Lower leg skin (tissue), 4 donors: ENCODE data around the gene NPIPB9. TPM values are rescaled to one million over a fixed set of nuclear protein-coding genes. Genes with fewer than 3 reads are reported as not detected.
A peak's percentile ranks its signal among the peaks of the same experiment; 100 is the strongest.
"Not testable (repeated sequence)": the region's sequence is repeated elsewhere in the genome, so short reads cannot be mapped to it uniquely, and the experiment has no call there.

Experiments used
- DNase-seq, 2 donors: peaks; one replicate each; pipeline ENCODE4 v3.0.0-alpha.2; 2019; ENCODE audit warnings: low spot score in 2 of 2
- H3K4me3 ChIP-seq: fragments of 200-600 bp; sonication (generic); 2 replicates; pipeline ENCODE4 v1.5.1; 2017; ENCODE audit warnings: mild to moderate bottlenecking, low read depth; ENCODE audit not compliant: poor library complexity, severe bottlenecking
- WGBS, 2 donors: methylation state at CpG; one replicate each; pipeline ENCODE4 v1.1.5; 2018; 5-methylcytosine and 5-hydroxymethylcytosine counted together
- intact Hi-C: fragments of 100-400 bp; cut with DNase I; formaldehyde crosslinking; loops from one replicate; pipeline ENCODE4 v1.15.0; 2023; ENCODE audit warnings: low total_unique reads
- total RNA-seq, 4 donors: library from RNA; depleted of rRNA; stranded (reverse); fragments of >200 nt; gene quantifications; one replicate each; pipeline ENCODE4 v1.1.0, GENCODE V29; 2016

NPIPB9 gene
- total RNA-seq = 1 to 10 TPM in 3 of 4 donors, under 1 TPM in 1; 0.93 to 4.6 (median 2.8) TPM

GRCh38 chr16:28751487-28751886, at the start of gene NPIPB9:
NPIPB9 (plus strand) TSS chr16:28751787.
- WGBS, 2 donors = no CpG with 5 or more reads among the region's 5 CpGs
- intact Hi-C loops, DNase-seq, H3K4me3 ChIP-seq: not testable (repeated sequence)

GRCh38 chr16:28704246-28704645, 47.3 kb upstream of the NPIPB9 start:
- intact Hi-C loops, H3K4me3 ChIP-seq, DNase-seq: not testable (repeated sequence)
- WGBS, 2 donors = no CpG with 5 or more reads among the region's 7 CpGs

GRCh38 chr16:28711220-28712083, 40.1 kb upstream of the NPIPB9 start, which contains the start of gene EIF3C:
EIF3C (plus strand) TSS chr16:28711464; CDS start chr16:28711687, 223 bp downstream.
- intact Hi-C loops, DNase-seq, H3K4me3 ChIP-seq: not testable (repeated sequence)
- no CpG with 5 or more reads among the region's 66 CpGs for WGBS, 2 donors

- intact Hi-C loops, H3K4me3 ChIP-seq, DNase-seq: not testable (repeated sequence)
- WGBS, 2 donors = 87 to 92% methylated on average over 11 to 12 of the region's 15 CpGs
These were observed 28.5 kb upstream of the NPIPB9 start for GRCh38 chr16:28722852-28723650.

- no CpG with 5 or more reads among the region's 5 CpGs for whole genome bisulfite sequencing, 2 donors
- H3K4me3 ChIP-seq, intact Hi-C loops, DNase-seq: not testable (repeated sequence)
These were observed 20.3 kb upstream of the NPIPB9 start for GRCh38 chr16:28731253-28731652.

- intact Hi-C loops, DNase-seq, H3K4me3 ChIP-seq: not testable (repeated sequence)
- 20% methylated on average over 1 of the region's 9 CpGs; no CpG with 5 or more reads in 1 of the 2 donors for WGBS, 2 donors
These were observed 19.0 kb upstream of the NPIPB9 start for GRCh38 chr16:28732455-28733124.

GRCh38 chr16:28739787-28740186, 11.8 kb upstream of the NPIPB9 start:
- intact Hi-C loops, DNase-seq, H3K4me3 ChIP-seq: not testable (repeated sequence)
- 32% methylated on average over 2 of the region's 9 CpGs; no CpG with 5 or more reads in 1 of the 2 donors for WGBS, 2 donors

- no CpG with 5 or more reads among the region's 27 CpGs for WGBS, 2 donors
These were observed 11.0 kb upstream of the NPIPB9 start for GRCh38 chr16:28740631-28741030.

GRCh38 chr16:28741295-28741694, 10.3 kb upstream of the NPIPB9 start:
- 81 to 83% methylated on average over 2 to 3 of the region's 9 CpGs for WGBS, 2 donors
- DNase-seq, H3K4me3 ChIP-seq, intact Hi-C loops: not testable (repeated sequence)

More at GRCh38 chr16:28740631-28741030, 11.0 kb upstream of the NPIPB9 start:
- DNase-seq = peak in 1 of 2 donors; percentile 63
- intact Hi-C loops, H3K4me3 ChIP-seq: not testable (repeated sequence)

GRCh38 chr16:28746618-28747350, 4.8 kb upstream of the NPIPB9 start:
- H3K4me3 ChIP-seq, intact Hi-C loops: not testable (repeated sequence)
- 42 to 43% methylated on average over 6 of the region's 62 CpGs for WGBS, 2 donors
- DNase-seq = peak in 1 of 2 donors; percentile 37

- intact Hi-C loops, H3K4me3 ChIP-seq: not testable (repeated sequence)
- WGBS, 2 donors = 14 to 22% methylated on average over 11 to 23 of the region's 33 CpGs
- peak in 1 of 2 donors; percentile 81 for DNase-seq
These were observed 1.6 kb upstream of the NPIPB9 start for GRCh38 chr16:28749997-28750465.

GRCh38 chr16:28750469-28751067, 1.0 kb upstream of the NPIPB9 start:
- H3K4me3 ChIP-seq, DNase-seq, intact Hi-C loops: not testable (repeated sequence)
- no CpG with 5 or more reads among the region's 48 CpGs for WGBS, 2 donors

GRCh38 chr16:28781697-28782096, 30.1 kb downstream of the NPIPB9 start:
- H3K4me3 ChIP-seq, DNase-seq, intact Hi-C loops: not testable (repeated sequence)
- no CpG with 5 or more reads among the region's 6 CpGs for WGBS, 2 donors
